Measurements from ENCODE around the gene NR6A1. TPM values are rescaled to one million over a fixed set of nuclear protein-coding genes. Genes with fewer than 3 reads are reported as not detected.

The NR6A1 gene
- total RNA-seq, 1 experiment from 2014 or later, result 6.7 TPM

DNA sequence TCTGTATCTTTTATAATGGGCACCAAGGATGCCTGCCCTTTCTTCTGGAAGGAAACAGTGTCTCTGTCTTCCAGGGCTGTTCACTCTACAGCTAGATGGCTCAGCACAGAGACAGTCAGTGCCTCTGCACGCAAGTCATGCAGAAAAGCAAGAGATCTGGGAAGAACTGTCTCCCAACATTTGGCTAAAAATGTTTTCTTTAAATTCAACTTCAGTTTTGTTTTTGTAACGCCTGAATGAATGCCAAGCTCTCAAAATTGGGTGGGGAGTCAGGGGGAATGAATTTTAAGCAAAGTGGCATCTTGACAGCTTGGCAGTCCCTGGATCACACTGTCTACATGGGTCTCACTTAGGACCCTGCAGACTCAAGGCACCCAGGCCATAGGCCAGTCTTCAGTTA is 18.4 kb upstream of the NR6A1 start:
- Mint-ChIP-seq H3K36me3 (ENCODE audit: insufficient read depth, unreplicated experiment) (no peaks in the 10 kb centered on the region), H3K9me3 (ENCODE audit: low read depth, unreplicated experiment) (no peaks in the 10 kb centered on the region), H3K4me3 (ENCODE audit: low read depth, unreplicated experiment) (no peak overlapping the region), H3K4me1 (ENCODE audit: low read depth, unreplicated experiment) (no peaks in the 10 kb centered on the region), H3K27me3 (ENCODE audit: unreplicated experiment) (peaks cover 25% of the 10 kb centered on the region), H3K27ac (ENCODE audit: unreplicated experiment) (no peak overlapping the region)
- DNase-seq, result no peak
- CTCF ChIA-PET, result interaction anchor here (0.8 kb wide), 1 partner anchor 64 kb away, joined by 3 read pairs; the partner anchor contains the start of gene WDR38
- intact Hi-C loops (cut with micrococcal nuclease; ENCODE audit: unreplicated experiment), result no loop called here
- TF ChIP-seq, protein P1, sequence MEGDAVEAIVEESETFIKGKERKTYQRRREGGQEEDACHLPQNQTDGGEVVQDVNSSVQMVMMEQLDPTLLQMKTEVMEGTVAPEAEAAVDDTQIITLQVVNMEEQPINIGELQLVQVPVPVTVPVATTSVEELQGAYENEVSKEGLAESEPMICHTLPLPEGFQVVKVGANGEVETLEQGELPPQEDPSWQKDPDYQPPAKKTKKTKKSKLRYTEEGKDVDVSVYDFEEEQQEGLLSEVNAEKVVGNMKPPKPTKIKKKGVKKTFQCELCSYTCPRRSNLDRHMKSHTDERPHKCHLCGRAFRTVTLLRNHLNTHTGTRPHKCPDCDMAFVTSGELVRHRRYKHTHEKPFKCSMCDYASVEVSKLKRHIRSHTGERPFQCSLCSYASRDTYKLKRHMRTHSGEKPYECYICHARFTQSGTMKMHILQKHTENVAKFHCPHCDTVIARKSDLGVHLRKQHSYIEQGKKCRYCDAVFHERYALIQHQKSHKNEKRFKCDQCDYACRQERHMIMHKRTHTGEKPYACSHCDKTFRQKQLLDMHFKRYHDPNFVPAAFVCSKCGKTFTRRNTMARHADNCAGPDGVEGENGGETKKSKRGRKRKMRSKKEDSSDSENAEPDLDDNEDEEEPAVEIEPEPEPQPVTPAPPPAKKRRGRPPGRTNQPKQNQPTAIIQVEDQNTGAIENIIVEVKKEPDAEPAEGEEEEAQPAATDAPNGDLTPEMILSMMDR (IDR thresholded peaks at IDR 0.05; ENCODE audit: unreplicated experiment), result no peak
- no TSS peak for BruUV-seq (replicated peaks)

DNA sequence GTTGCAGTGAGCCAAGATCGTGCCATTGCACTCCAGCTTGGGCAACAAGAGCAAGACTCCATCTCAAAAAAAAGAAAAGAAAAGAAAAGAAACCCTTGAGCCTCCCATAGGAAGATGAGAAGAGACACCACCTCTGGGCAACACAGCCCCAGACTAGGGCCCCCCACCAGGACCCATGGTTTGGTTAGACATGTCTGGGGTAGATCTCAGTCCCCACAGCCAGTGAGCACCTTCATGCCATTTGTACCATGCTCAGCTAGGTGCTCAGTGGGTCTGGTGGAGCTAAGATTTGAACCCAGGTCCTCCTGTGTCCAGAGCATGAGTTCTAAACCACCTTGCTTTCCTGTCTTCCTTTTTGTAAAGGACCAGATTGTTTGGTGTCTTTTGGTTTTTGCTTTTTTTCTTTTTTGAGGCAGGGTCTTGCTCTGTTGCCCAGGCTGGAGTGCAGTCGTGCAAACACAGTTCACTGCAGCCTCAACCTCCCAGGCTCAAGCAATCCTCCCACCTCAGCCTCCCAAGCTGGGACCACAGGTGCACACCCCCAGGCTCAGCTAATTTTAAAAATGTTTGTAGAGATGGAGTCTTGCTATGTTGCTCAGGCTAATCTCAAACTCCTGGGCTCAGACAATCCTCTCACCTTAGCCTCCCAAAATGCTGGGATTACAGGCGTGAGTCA is 17.6 kb upstream of the NR6A1 start:
- no peak overlapping the region for H3K27ac Mint-ChIP-seq (ENCODE audit: unreplicated experiment)
- BruUV-seq (replicated peaks), result no TSS peak
- H3K9me3 Mint-ChIP-seq (ENCODE audit: low read depth, unreplicated experiment), result no peaks in the 10 kb centered on the region
- no peaks in the 10 kb centered on the region for H3K4me1 Mint-ChIP-seq (ENCODE audit: low read depth, unreplicated experiment)
- intact Hi-C loops (cut with micrococcal nuclease; ENCODE audit: unreplicated experiment), result no loop called here
- TF ChIP-seq, protein P1 (IDR thresholded peaks at IDR 0.05; ENCODE audit: unreplicated experiment), result no peak
- H3K36me3 Mint-ChIP-seq (ENCODE audit: insufficient read depth, unreplicated experiment), result no peaks in the 10 kb centered on the region
- DNase-seq, result no peak
- H3K4me3 Mint-ChIP-seq (ENCODE audit: low read depth, unreplicated experiment), result no peak overlapping the region
- peaks cover 25% of the 10 kb centered on the region for H3K27me3 Mint-ChIP-seq (ENCODE audit: unreplicated experiment)
- CTCF ChIA-PET, result interaction anchor here (0.5 kb wide), 1 partner anchor 305 kb away, joined by 3 read pairs; no protein-coding TSS in a partner anchor

DNA sequence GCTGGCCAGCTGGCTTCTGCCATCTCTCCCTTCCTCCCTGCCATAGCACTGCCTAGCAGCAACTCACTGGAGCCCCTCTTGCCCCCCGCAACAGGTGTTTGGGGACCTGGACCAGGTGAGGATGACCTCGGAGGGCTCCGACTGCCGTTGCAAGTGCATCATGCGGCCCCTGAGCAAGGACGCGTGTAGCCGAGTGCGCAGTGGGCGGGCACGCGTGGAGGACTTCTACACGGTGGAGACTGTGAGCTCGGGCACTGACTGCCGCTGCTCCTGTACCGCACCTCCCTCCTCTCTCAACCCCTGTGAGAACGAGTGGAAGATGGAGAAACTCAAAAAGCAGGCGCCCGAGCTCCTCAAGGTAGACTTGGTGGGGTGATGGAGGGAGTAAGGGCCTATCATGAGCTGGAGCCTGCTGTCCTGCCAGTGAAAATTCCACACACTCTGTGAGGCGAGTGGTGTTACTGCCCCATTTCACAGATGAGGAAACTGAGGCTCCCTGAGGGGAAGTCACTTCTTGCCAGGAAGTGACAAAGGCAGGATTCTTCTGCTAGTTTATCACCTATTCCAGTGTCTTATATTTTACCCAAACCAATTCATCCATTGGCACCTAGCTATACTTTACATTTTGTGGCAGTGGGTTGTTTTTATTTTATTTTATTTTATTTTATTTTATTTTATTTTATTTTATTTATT is 15.9 kb upstream of the NR6A1 start:
- no peak for DNase-seq
- TF ChIP-seq, protein P1 (IDR thresholded peaks at IDR 0.05; ENCODE audit: unreplicated experiment), result no peak
- Mint-ChIP-seq H3K36me3 (ENCODE audit: insufficient read depth, unreplicated experiment) (no peaks in the 10 kb centered on the region), H3K4me1 (ENCODE audit: low read depth, unreplicated experiment) (no peaks in the 10 kb centered on the region), H3K27ac (ENCODE audit: unreplicated experiment) (no peak overlapping the region), H3K27me3 (ENCODE audit: unreplicated experiment) (peaks cover 19% of the 10 kb centered on the region), H3K4me3 (ENCODE audit: low read depth, unreplicated experiment) (no peak overlapping the region), H3K9me3 (ENCODE audit: low read depth, unreplicated experiment) (no peaks in the 10 kb centered on the region)
- BruUV-seq (replicated peaks), result no TSS peak
- CTCF ChIA-PET, result interaction anchor here (0.6 kb wide), 1 partner anchor 599 kb away, joined by 4 read pairs; no protein-coding TSS in a partner anchor
- intact Hi-C loops (cut with micrococcal nuclease; ENCODE audit: unreplicated experiment), result no loop called here

GRCh38 chr9:124784509-124784908 is 13.4 kb upstream of the NR6A1 start:
- Mint-ChIP-seq H3K4me3 (ENCODE audit: low read depth, unreplicated experiment) (no peak overlapping the region), H3K36me3 (ENCODE audit: insufficient read depth, unreplicated experiment) (no peaks in the 10 kb centered on the region), H3K27me3 (ENCODE audit: unreplicated experiment) (no peaks in the 10 kb centered on the region), H3K9me3 (ENCODE audit: low read depth, unreplicated experiment) (no peaks in the 10 kb centered on the region), H3K27ac (ENCODE audit: unreplicated experiment) (no peak overlapping the region), H3K4me1 (ENCODE audit: low read depth, unreplicated experiment) (peaks cover 14% of the 10 kb centered on the region)
- DNase-seq, result no peak
- TF ChIP-seq, protein P1 (IDR thresholded peaks at IDR 0.05; ENCODE audit: unreplicated experiment), result no peak
- intact Hi-C loops (cut with micrococcal nuclease; ENCODE audit: unreplicated experiment), result no loop called here
- CTCF ChIA-PET, result no interaction called here
- no TSS peak for BruUV-seq (replicated peaks)

Data from Calu3 (cell line).